HFFc6 (cell line): ENCODE results near the gene ASIC2. TPM values are rescaled to one million over a fixed set of nuclear protein-coding genes. Genes with fewer than 3 reads are reported as not detected.

ENCODE experiments used
- DNase-seq: peaks from one replicate; pipeline ENCODE4 v3.0.0-alpha.2; 2018
- H3K27ac Mint-ChIP-seq: 2 replicates; pipeline ENCODE4 v1.8.0; 2020; ENCODE audit warnings: mild to moderate bottlenecking, mixed read lengths
- H3K27me3 Mint-ChIP-seq: 2 replicates; pipeline ENCODE4 v1.8.0; 2021; ENCODE audit warnings: mild to moderate bottlenecking, moderate library complexity, mixed read lengths; ENCODE audit not compliant: insufficient read depth
- H3K36me3 Mint-ChIP-seq: 2 replicates; pipeline ENCODE4 v1.8.0; 2021; ENCODE audit warnings: low read depth, mixed read lengths
- H3K4me1 Mint-ChIP-seq: 2 replicates; pipeline ENCODE4 v1.8.0; 2020; ENCODE audit warnings: low read depth, mixed read lengths
- H3K4me3 Mint-ChIP-seq: 2 replicates; pipeline ENCODE4 v1.8.0; 2020; ENCODE audit warnings: mild to moderate bottlenecking, moderate library complexity, mixed read lengths
- H3K9me3 Mint-ChIP-seq: 2 replicates; pipeline ENCODE4 v1.8.0; 2020; ENCODE audit warnings: mild to moderate bottlenecking, mixed read lengths
- total RNA-seq, 6 experiments: library from RNA; stranded (reverse); fragmentation: NEBNext Ultra II Directional; extraction: Animal tissue kit (Norgen Biotek cat#: 25700); gene quantifications; 2 replicates in 1 of 6; 3 replicates in 5 of 6; pipeline ENCODE4 v1.2.3, GENCODE V29; 2021
- TF ChIP-seq, protein P1 (sequence below): fragments of 200-600 bp; sonication (generic); IDR thresholded peaks from 2 replicates; pipeline ENCODE4 v1.5.0; 2021; ENCODE audit warnings: antibody characterized with exemption, mild to moderate bottlenecking

ASIC2 gene
- total RNA-seq, 6 experiments from 2014 or later, result not detected

DNA sequence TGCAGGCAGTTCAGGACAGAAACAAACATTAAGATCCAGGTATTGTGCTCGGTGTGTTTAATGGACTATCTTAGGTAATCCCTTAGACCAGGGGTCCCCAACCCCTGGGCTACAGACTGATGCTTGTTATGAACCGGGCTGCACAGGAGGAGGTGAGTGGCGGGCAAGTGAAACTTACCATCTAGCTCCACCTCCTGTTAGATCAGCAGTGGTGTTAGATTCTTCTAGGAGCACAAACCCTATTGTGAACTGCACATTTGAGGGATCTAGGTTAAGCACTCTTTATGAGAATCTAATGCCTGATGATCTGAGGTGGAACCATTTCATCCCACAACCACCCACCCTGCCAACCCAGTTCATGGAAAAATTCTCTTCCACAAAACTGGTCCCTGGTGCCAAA is 37.8 kb upstream of the ASIC2 start:
- Mint-ChIP-seq H3K36me3 (no peaks in the 10 kb centered on the region), H3K4me1 (no peaks in the 10 kb centered on the region), H3K27me3 (no peaks in the 10 kb centered on the region), H3K4me3 (no peak overlapping the region), H3K9me3 (peaks cover 39% of the 10 kb centered on the region), H3K27ac (no peak overlapping the region)
- no peak for DNase-seq
- TF ChIP-seq, protein P1, sequence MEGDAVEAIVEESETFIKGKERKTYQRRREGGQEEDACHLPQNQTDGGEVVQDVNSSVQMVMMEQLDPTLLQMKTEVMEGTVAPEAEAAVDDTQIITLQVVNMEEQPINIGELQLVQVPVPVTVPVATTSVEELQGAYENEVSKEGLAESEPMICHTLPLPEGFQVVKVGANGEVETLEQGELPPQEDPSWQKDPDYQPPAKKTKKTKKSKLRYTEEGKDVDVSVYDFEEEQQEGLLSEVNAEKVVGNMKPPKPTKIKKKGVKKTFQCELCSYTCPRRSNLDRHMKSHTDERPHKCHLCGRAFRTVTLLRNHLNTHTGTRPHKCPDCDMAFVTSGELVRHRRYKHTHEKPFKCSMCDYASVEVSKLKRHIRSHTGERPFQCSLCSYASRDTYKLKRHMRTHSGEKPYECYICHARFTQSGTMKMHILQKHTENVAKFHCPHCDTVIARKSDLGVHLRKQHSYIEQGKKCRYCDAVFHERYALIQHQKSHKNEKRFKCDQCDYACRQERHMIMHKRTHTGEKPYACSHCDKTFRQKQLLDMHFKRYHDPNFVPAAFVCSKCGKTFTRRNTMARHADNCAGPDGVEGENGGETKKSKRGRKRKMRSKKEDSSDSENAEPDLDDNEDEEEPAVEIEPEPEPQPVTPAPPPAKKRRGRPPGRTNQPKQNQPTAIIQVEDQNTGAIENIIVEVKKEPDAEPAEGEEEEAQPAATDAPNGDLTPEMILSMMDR, result no peak

GRCh38 chr17:33328129-33328528 is 35.0 kb upstream of the ASIC2 start:
- Mint-ChIP-seq H3K27ac (no peak overlapping the region), H3K36me3 (no peaks in the 10 kb centered on the region), H3K4me3 (no peak overlapping the region), H3K27me3 (no peaks in the 10 kb centered on the region; the same call in 1 of the 2 replicates), H3K9me3 (peaks cover 37% of the 10 kb centered on the region), H3K4me1 (no peaks in the 10 kb centered on the region)
- TF ChIP-seq, protein P1, result no peak
- DNase-seq, result no peak

DNA sequence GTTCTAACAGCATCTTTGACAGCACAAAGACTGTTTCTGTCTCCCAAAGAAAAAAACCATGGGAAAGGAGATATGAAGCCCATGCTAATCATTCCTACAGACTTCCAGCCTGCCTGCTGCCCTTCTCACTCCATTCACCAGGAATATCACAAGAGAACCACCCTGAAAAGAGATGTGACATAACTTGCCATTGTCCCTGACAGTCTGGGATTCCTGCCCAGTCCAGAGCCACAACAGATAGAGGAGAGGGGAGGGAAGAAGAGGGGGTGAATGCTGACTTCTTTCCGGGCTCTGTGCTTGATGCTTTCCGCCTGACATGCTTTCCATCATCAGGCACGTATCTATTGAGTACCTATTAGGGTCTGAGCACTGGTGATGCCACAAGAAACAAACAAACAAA is 31.6 kb upstream of the ASIC2 start:
- H3K9me3 Mint-ChIP-seq, result peaks cover 34% of the 10 kb centered on the region
- TF ChIP-seq, protein P1, result no peak
- H3K4me3 Mint-ChIP-seq, result no peak overlapping the region
- H3K4me1 Mint-ChIP-seq, result no peaks in the 10 kb centered on the region
- no peak overlapping the region for H3K27ac Mint-ChIP-seq
- no peaks in the 10 kb centered on the region for H3K36me3 Mint-ChIP-seq
- no peak for DNase-seq
- H3K27me3 Mint-ChIP-seq, result no peaks in the 10 kb centered on the region; the same call in 1 of the 2 replicates

DNA sequence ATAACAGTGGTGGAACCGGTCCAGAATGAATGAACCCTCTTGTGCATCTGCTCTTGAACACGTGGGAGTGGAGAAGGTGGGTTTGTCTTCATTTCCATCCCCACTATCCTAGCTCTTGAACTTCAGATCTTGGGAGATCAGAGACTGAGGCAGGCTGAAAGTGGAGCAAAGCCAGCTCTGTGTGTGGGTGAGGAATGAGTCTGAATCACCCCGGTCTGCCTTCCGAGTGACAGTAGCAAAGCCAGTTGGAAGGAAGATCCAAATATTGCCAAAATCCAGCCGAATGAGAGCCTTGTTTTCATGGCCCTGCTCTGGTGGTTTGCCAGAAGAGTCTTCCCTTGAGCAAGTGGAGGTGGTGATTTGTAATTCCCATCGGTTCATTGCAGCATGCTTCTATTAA is 29.0 kb upstream of the ASIC2 start:
- Mint-ChIP-seq H3K36me3 (no peaks in the 10 kb centered on the region), H3K9me3 (peaks cover 35% of the 10 kb centered on the region), H3K27me3 (peaks cover 2% of the 10 kb centered on the region), H3K4me1 (no peaks in the 10 kb centered on the region), H3K27ac (no peak overlapping the region), H3K4me3 (no peak overlapping the region)
- TF ChIP-seq, protein P1, result no peak
- DNase-seq, result no peak

DNA sequence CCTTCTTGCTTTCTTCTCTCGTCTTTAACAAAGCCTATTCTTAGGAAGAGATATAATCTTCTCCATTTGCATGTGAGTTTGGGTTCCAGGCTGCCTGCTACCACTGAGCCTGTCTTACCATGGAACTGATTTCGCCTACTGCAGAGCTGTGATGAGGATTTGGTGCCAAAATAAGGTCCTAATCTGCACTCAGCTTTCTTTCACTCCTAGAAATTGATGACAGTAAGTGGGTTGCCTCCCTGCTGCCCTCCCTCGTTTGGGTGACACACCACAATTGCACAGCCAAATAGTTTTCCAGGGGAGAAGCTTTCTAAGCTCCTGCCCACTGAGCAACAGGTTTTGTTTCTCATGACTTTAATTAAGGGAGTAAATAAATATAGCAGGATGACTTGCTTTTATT is 25.1 kb upstream of the ASIC2 start:
- Mint-ChIP-seq H3K27me3 (peaks cover 2% of the 10 kb centered on the region), H3K27ac (no peak overlapping the region), H3K4me3 (no peak overlapping the region), H3K36me3 (no peaks in the 10 kb centered on the region), H3K9me3 (peaks cover 31% of the 10 kb centered on the region), H3K4me1 (no peaks in the 10 kb centered on the region)
- TF ChIP-seq, protein P1, result no peak
- no peak for DNase-seq

- H3K27me3 Mint-ChIP-seq, result peaks cover 2% of the 10 kb centered on the region
Observed at GRCh38 chr17:33316746-33317145, 23.7 kb upstream of the ASIC2 start.

More at GRCh38 chr17:33316746-33317145, 23.7 kb upstream of the ASIC2 start:
- no peak overlapping the region for H3K4me3 Mint-ChIP-seq
- no peak for DNase-seq
- TF ChIP-seq, protein P1, result no peak
- no peaks in the 10 kb centered on the region for H3K4me1 Mint-ChIP-seq
- no peaks in the 10 kb centered on the region for H3K36me3 Mint-ChIP-seq
- peaks cover 28% of the 10 kb centered on the region for H3K9me3 Mint-ChIP-seq
- H3K27ac Mint-ChIP-seq, result no peak overlapping the region
